GM20000 (cell line): ENCODE measurements around the gene RAG2.
A peak's percentile ranks its signal among the peaks of the same experiment; 100 is the strongest.

ENCODE experiments used
- DNase-seq: peaks from one replicate; pipeline ENCODE4 v3.0.0; 2012; ENCODE audit warnings: low spot score
- TF ChIP-seq, protein P1 (sequence below): IDR thresholded peaks from 2 replicates; pipeline ENCODE4 v1.5.1; 2012; ENCODE audit warnings: mild to moderate bottlenecking, control low read depth; ENCODE audit errors: extremely low read depth, missing control alignments

RAG2 gene

DNA sequence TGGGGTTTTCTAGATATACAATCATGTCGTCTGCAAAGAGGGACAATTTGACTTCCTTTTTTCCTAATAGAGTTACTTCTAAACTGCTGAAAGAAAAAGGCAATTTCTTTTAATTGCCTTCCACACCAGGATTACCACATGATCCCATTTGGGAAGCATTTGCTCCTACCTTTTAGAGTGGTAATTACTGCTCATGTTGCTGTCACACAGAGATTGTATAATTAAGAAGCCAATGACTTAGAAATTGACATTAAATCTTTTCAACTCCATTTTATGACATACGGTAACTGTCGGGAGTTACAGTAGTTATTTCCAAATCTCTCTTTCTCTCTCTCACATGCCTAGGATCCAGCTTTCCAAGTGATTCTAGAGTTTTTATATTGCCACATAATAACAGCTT is 17.8 kb upstream of the RAG2 start:
- DNase-seq, result no peak
- TF ChIP-seq, protein P1, sequence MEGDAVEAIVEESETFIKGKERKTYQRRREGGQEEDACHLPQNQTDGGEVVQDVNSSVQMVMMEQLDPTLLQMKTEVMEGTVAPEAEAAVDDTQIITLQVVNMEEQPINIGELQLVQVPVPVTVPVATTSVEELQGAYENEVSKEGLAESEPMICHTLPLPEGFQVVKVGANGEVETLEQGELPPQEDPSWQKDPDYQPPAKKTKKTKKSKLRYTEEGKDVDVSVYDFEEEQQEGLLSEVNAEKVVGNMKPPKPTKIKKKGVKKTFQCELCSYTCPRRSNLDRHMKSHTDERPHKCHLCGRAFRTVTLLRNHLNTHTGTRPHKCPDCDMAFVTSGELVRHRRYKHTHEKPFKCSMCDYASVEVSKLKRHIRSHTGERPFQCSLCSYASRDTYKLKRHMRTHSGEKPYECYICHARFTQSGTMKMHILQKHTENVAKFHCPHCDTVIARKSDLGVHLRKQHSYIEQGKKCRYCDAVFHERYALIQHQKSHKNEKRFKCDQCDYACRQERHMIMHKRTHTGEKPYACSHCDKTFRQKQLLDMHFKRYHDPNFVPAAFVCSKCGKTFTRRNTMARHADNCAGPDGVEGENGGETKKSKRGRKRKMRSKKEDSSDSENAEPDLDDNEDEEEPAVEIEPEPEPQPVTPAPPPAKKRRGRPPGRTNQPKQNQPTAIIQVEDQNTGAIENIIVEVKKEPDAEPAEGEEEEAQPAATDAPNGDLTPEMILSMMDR, result no peak

DNA sequence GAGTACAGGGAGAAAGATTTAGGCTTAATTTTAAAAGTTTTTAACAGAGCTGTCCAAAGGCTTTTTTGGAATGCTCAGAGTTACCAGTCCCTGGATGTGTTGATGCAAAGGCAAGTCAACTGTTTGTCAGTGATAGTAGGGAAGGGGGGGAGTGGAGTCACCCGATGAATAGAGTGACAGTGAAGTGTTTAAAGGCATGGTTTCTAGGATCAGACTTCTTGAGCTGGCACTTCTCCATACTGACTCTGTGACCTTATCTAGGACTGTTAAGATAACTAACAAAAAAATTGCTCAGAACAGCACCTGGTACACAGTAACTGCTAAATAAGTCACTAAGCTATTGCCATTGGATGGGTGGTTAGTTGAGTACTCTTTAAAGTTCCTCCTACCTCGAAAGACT is 11.3 kb upstream of the RAG2 start:
- TF ChIP-seq, protein P1, result no peak
- DNase-seq, result no peak

GRCh38 chr11:36608491-36609199 is 10.6 kb upstream of the RAG2 start:
- TF ChIP-seq, protein P1, result no peak
- no peak for DNase-seq

DNA sequence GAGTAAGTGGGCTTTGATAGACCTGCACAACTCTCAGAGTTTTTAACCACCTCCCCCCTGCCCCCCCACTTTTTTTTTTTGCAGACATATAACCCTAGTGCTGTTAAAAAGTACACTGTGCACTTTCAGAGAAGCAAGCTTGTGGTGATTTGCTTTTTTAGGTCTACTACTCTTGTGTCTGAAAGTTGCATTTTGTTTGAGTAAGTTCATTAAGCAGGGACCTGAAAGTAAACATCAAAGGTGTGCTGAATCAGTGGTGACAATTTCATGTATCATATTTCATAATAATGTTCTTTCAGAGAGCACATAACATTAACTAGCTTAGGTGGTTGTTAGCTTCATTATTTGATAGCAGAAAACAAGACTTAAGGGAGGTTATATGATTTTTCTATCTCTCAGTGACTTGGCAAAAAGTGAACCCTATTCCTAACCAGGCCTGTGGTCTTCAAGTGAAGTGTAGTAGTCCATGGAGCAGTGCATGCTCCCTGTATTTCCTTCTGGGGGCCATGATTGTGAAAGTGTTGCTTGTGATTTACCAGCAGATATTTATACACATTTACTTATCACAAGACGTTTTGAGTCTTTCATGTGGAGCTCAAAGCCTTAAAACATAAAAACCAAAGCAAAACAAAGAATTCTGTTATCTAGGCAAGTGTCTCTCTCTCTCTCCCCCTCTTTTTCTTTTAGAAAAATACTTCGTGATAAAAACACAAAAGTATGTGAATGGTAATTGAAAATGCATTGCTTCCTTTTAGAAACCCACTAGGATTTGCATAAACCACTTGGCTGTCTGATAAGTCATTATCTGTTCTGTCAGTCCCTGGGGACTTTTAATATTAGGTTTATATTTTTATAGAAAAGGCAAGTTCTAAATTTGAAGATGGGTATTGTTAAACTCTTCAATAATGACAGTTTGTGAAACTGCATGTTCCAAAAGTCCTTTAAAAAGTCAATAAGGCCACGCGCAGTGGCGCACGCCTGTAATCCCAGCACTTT is 7.5 kb upstream of the RAG2 start:
- DNase-seq, result peak; percentile 10
- TF ChIP-seq, protein P1, result no peak

- TF ChIP-seq, protein P1, result no peak
- no peak for DNase-seq
Measured at GRCh38 chr11:36602135-36602534, 4.1 kb upstream of the RAG2 start.

DNA sequence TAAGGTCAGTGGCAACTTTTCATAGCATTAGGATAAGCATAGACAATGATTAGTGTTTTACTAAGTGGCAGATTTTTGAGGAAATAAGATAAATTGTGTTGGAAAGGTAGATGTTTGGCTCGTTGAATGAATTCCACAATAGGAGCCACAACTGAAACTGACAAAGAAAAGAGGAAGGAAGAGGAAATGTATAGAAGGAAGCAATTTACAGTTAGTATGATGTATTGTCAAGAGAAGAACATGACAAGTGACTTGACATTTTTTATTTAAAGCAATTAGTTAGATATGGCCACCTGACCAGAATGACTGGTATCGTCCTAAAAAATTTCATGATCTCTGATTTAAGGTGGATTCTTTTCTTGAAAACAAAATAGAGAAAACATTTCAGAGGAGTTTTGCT is 3.1 kb upstream of the RAG2 start:
- DNase-seq, result no peak
- TF ChIP-seq, protein P1, result no peak

DNA sequence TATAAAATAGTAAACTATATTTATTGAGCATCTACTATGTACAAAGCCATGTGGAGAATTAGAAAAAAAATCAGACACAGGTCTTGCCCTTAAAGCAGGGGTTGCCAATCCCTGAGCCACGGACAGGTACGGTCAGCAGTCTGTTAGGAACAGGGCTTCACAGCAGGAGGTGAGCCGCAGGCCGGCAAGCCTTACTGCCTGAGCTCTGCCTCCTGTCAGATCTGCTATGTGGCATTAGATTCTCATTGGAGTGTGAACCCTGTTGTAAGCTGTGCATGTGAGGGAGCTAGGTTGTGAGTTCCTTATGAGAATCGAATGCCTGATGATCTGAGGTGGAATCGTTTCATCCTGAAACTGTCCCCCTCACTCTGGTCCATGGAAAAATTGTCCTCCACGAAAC is 2.1 kb upstream of the RAG2 start:
- TF ChIP-seq, protein P1, result no peak
- no peak for DNase-seq
